WTC11 (cell line): Measurements from ENCODE around the gene NELL2. TPM values are rescaled to one million over a fixed set of nuclear protein-coding genes. Genes with fewer than 3 reads are reported as not detected.
"Not testable (repeated sequence)": the region's sequence is repeated elsewhere in the genome, so short reads cannot be mapped to it uniquely, and the experiment has no call there.

ENCODE experiments used
- ATAC-seq: fragments of 200-7000 bp; cut with Tn5 transposase; 2 replicates; pipeline ENCODE4 v1.10.0; 2021; ENCODE audit warnings: mild to moderate bottlenecking, moderate library complexity
- CTCF ChIA-PET: fragments of 300-600 bp; sonication (Branson Sonifier 250); formaldehyde crosslinking; loops from one replicate; lab custom pipeline; 2021; ENCODE audit warnings: antibody characterized with exemption; lab: Charles Lee
- POLR2A ChIA-PET: fragments of 350-600 bp; sonication (Branson Sonifier 250); formaldehyde crosslinking; loops from one replicate; lab custom pipeline; 2021; ENCODE audit warnings: antibody characterized with exemption; lab: Charles Lee
- DNase-seq: peaks from one replicate; pipeline ENCODE4 v3.0.0; 2021; ENCODE audit warnings: low spot score
- H3K27ac Mint-ChIP-seq: 2 replicates; pipeline ENCODE4 v1.8.0; 2021; ENCODE audit warnings: mixed read lengths
- H3K27me3 Mint-ChIP-seq: 2 replicates; pipeline ENCODE4 v1.8.0; 2021; ENCODE audit warnings: low read depth, mild to moderate bottlenecking, moderate library complexity, mixed read lengths
- H3K36me3 Mint-ChIP-seq: 2 replicates; pipeline ENCODE4 v1.8.0; 2021; ENCODE audit warnings: mixed read lengths
- H3K4me1 Mint-ChIP-seq: 2 replicates; pipeline ENCODE4 v1.8.0; 2022; ENCODE audit warnings: mixed read lengths
- H3K4me3 Mint-ChIP-seq: 2 replicates; pipeline ENCODE4 v1.8.0; 2021; ENCODE audit warnings: mild to moderate bottlenecking, moderate library complexity, mixed read lengths
- H3K9me3 Mint-ChIP-seq: 2 replicates; pipeline ENCODE4 v1.8.0; 2021; ENCODE audit warnings: mixed read lengths
- AFF4 ChIP-seq: sonication (generic); formaldehyde crosslinking; IDR thresholded peaks from 2 replicates; pipeline ENCODE4 v1.8.1; 2023; ENCODE audit warnings: mild to moderate bottlenecking, missing genetic modification reagents, borderline replicate concordance
- AR ChIP-seq: fragments of 250-450 bp; sonication (Bioruptor Pico); IDR thresholded peaks from 2 replicates; pipeline ENCODE4 v1.9.0; 2021; ENCODE audit warnings: mild to moderate bottlenecking
- CREB1 ChIP-seq: sonication (generic); formaldehyde crosslinking; IDR thresholded peaks from 2 replicates; pipeline ENCODE4 v1.8.0; 2023; ENCODE audit warnings: mild to moderate bottlenecking, missing genetic modification reagents
- IRF2 ChIP-seq: sonication (generic); formaldehyde crosslinking; IDR thresholded peaks from 2 replicates; pipeline ENCODE4 v1.8.0; 2022; ENCODE audit warnings: low read depth, missing genetic modification reagents, borderline replicate concordance
- KAT7 ChIP-seq: sonication (generic); formaldehyde crosslinking; IDR thresholded peaks from 2 replicates; pipeline ENCODE4 v1.8.1; 2023; ENCODE audit warnings: missing genetic modification reagents, mild to moderate bottlenecking, borderline replicate concordance
- SOX15 ChIP-seq: fragments of 250-450 bp; sonication (Bioruptor Pico); IDR thresholded peaks from 2 replicates; pipeline ENCODE4 v1.9.0; 2021; ENCODE audit warnings: mild to moderate bottlenecking
- TCF7 ChIP-seq: sonication (generic); formaldehyde crosslinking; IDR thresholded peaks from 2 replicates; pipeline ENCODE4 v1.8.0; 2022; ENCODE audit warnings: mild to moderate bottlenecking, low read depth, missing genetic modification reagents, moderate library complexity
- ZMAT4 ChIP-seq: fragments of 250-450 bp; sonication (Bioruptor Pico); IDR thresholded peaks from 2 replicates; pipeline ENCODE4 v1.9.0; 2021; ENCODE audit warnings: mild to moderate bottlenecking
- ZNF263 ChIP-seq: sonication (generic); formaldehyde crosslinking; IDR thresholded peaks from 2 replicates; pipeline ENCODE4 v1.8.1; 2022; ENCODE audit warnings: low read depth, mild to moderate bottlenecking, moderate library complexity, missing genetic modification reagents
- ZNF281 ChIP-seq: sonication (generic); formaldehyde crosslinking; IDR thresholded peaks from 2 replicates; pipeline ENCODE4 v1.8.0; 2023; ENCODE audit warnings: mild to moderate bottlenecking, missing genetic modification reagents
- ZNF317 ChIP-seq: sonication (generic); formaldehyde crosslinking; IDR thresholded peaks from 2 replicates; pipeline ENCODE4 v1.8.1; 2023; ENCODE audit warnings: low read depth, mild to moderate bottlenecking, moderate library complexity, missing genetic modification reagents, borderline replicate concordance
- ZNF512 ChIP-seq: sonication (generic); formaldehyde crosslinking; IDR thresholded peaks from 2 replicates; pipeline ENCODE4 v1.8.1; 2022; ENCODE audit warnings: missing genetic modification reagents, borderline replicate concordance
- ZNF532 ChIP-seq: fragments of 250-450 bp; sonication (Bioruptor Pico); IDR thresholded peaks from 2 replicates; pipeline ENCODE4 v1.9.0; 2021; ENCODE audit warnings: mild to moderate bottlenecking, borderline replicate concordance
- ZNF671 ChIP-seq: fragments of 250-450 bp; sonication (Bioruptor Pico); IDR thresholded peaks from 2 replicates; pipeline ENCODE4 v1.8.0; 2021; ENCODE audit warnings: mild to moderate bottlenecking
- total RNA-seq: library from RNA; stranded (reverse); gene quantifications from 3 replicates; pipeline ENCODE4 v1.2.3, GENCODE V29; 2021

The NELL2 gene
- total RNA-seq, 1 experiment from 2014 or later = 37.4 TPM

- DNase-seq (no peak), ATAC-seq (no peak)
- H3K27ac Mint-ChIP-seq = no peak overlapping the region
- POLR2A ChIA-PET = interaction anchor here (0.7 kb wide), 1 partner anchor 417 kb away, joined by 3 read pairs; no protein-coding TSS in a partner anchor
- no peak for TF ChIP-seq KAT7
- no peak for TF ChIP-seq TCF7
- TF ChIP-seq ZNF671 (CRISPR knock-in tag) = no peak
- no peak for TF ChIP-seq AR (CRISPR knock-in tag)
- H3K9me3 Mint-ChIP-seq = peaks cover 16% of the 10 kb centered on the region
- no peaks in the 10 kb centered on the region for H3K27me3 Mint-ChIP-seq
- peaks cover 6% of the 10 kb centered on the region for H3K4me1 Mint-ChIP-seq
- peaks cover 20% of the 10 kb centered on the region for H3K36me3 Mint-ChIP-seq
- CTCF ChIA-PET = no interaction called here
- H3K4me3 Mint-ChIP-seq = no peak overlapping the region
These were observed 186.5 kb downstream of the NELL2 start for GRCh38 chr12:44689587-44689986.

GRCh38 chr12:44686821-44687432 is 189.2 kb downstream of the NELL2 start:
- POLR2A ChIA-PET, H3K4me1 Mint-ChIP-seq, DNase-seq, H3K27me3 Mint-ChIP-seq, H3K4me3 Mint-ChIP-seq, H3K27ac Mint-ChIP-seq, ATAC-seq, CTCF ChIA-PET: not testable (repeated sequence)
- peaks cover 23% of the 10 kb centered on the region for H3K36me3 Mint-ChIP-seq
- peaks cover 23% of the 10 kb centered on the region for H3K9me3 Mint-ChIP-seq

- ChIA-PET POLR2A (no interaction called here), CTCF (no interaction called here)
- Mint-ChIP-seq H3K4me3 (no peak overlapping the region), H3K36me3 (0 out of 2 replicates have a peak, but pooled peaks cover 2% of the 10 kb centered on the region), H3K4me1 (peaks cover 8% of the 10 kb centered on the region; the same call in 1 of the 2 replicates), H3K9me3 (peaks cover 2% of the 10 kb centered on the region; the same call in 1 of the 2 replicates), H3K27me3 (no peaks in the 10 kb centered on the region), H3K27ac (no peak overlapping the region)
- ATAC-seq (no peak), DNase-seq (no peak)
- TF ChIP-seq ZNF317 (CRISPR knock-in tag) (no peak), ZNF281 (CRISPR knock-in tag) (no peak), CREB1 (CRISPR knock-in tag) (no peak), SOX15 (no peak), ZNF263 (CRISPR knock-in tag) (no peak), IRF2 (CRISPR knock-in tag) (no peak), ZMAT4 (no peak), ZNF532 (CRISPR knock-in tag) (no peak), AFF4 (CRISPR knock-in tag) (no peak), ZNF512 (CRISPR knock-in tag) (no peak)
These were observed 198.4 kb downstream of the NELL2 start for GRCh38 chr12:44677724-44678123.
